Subcutaneous adipose tissue (tissue), 4 donors: Measurements from ENCODE around the gene OR52I2. TPM values are rescaled to one million over a fixed set of nuclear protein-coding genes. Genes with fewer than 3 reads are reported as not detected.

Experiments
- total RNA-seq, 4 donors: library from RNA; depleted of rRNA; stranded (reverse); fragments of >200 nt; gene quantifications; one replicate each; pipeline ENCODE4 v1.1.0, GENCODE V29; 2016
- TF ChIP-seq, protein P1 (sequence below): fragments of 450-650 bp; IDR thresholded peaks from one replicate; pipeline ENCODE4 v1.5.1; 2016; ENCODE audit warnings: low read depth, mild to moderate bottlenecking, control low read depth, antibody characterized with exemption, moderate library complexity

Gene OR52I2
- total RNA-seq, 4 donors from 2014 or later = not detected

DNA sequence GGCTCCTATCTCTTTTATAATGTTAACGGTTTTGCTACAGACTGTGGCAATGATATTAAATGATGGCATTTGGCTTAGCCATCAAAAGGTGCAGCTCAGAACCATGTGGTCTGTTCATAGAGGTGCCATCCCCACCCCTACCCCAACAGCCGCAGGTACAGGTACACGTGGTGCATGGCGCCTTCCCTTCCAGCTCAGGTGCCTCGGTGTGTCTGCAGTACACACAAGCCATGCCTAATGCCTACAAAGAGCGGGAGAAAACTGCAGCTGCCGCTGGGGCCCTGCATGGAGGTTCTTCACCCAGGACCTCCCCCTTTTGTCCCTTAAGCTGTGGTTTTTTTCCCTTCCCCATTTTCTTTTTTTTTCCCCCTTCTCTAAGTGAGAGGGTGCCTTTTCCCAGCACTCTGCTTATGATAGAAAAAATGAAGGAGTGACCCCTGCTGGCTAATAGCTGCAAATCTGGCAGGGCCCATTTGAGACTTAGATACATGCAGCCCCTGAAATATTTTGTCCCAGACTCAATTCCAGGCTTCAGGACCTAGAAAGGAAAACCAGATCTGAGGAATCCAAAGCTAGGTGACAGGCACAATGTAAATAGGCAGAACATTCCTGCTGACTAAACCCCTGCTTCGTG lies 30.1 kb upstream of the OR52I2 start:
- TF ChIP-seq, protein P1, sequence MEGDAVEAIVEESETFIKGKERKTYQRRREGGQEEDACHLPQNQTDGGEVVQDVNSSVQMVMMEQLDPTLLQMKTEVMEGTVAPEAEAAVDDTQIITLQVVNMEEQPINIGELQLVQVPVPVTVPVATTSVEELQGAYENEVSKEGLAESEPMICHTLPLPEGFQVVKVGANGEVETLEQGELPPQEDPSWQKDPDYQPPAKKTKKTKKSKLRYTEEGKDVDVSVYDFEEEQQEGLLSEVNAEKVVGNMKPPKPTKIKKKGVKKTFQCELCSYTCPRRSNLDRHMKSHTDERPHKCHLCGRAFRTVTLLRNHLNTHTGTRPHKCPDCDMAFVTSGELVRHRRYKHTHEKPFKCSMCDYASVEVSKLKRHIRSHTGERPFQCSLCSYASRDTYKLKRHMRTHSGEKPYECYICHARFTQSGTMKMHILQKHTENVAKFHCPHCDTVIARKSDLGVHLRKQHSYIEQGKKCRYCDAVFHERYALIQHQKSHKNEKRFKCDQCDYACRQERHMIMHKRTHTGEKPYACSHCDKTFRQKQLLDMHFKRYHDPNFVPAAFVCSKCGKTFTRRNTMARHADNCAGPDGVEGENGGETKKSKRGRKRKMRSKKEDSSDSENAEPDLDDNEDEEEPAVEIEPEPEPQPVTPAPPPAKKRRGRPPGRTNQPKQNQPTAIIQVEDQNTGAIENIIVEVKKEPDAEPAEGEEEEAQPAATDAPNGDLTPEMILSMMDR = no peak

DNA sequence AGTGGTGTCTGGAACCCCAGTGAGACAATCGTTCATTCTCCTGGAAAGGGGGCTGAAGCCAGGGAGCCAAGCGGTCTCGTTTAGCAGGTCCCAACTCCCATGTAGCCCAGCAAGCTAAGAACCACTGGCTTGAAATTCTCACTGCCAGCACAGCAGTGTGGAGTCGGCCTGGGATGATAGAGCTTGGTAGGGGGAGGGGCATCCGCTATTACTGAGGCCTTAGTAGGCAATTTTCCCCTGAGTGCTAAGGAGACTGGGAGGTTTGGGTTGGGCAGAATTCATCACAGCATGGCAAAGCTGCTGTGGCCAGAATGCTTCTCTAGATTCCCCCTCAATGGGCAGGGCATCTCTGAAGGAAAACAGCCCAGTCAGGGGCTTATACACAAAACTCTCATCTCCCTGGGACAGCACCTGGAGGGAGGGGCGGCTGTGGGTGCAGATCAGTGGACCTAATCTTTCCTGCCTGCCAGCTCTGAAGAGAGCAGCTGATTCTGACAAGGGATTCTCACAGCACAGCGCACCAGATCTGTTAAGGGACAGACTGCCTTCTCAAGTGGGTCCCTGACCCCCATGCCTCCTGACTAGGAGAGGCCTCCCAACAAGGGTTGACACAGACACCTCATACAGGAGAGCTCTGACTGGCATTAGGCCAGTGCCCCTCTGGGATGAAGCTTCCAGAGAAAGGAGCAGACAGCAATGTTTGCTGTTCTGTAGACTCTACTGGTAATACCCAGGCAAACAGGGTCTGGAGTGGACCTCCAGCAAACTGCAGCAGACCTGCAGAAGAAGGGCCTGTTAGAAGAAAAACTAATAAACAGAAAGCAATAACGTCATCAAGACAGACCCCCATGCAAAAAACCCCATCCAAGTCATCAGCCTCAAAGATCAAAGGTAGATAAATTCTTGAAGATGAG lies 21.8 kb upstream of the OR52I2 start:
- TF ChIP-seq, protein P1 = no peak

DNA sequence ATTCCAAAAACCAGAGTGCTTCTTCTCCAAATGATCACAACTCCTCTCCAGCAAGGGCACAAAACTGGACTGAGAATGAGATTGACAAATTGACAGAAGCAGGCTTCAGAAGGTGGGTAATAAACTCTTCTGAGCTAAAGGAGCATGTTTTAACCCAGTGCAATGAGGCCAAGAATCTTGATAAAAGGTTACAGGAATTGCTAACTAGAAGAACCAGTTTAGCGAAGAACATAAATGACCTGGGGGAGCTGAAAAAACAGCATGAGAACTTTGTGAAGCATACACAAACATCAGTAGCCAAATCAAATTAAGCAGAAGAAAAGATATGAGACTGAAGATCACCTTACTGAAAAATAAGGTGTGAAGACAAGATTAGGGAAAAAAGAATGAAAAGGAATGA lies 21.1 kb upstream of the OR52I2 start:
- TF ChIP-seq, protein P1 = no peak

DNA sequence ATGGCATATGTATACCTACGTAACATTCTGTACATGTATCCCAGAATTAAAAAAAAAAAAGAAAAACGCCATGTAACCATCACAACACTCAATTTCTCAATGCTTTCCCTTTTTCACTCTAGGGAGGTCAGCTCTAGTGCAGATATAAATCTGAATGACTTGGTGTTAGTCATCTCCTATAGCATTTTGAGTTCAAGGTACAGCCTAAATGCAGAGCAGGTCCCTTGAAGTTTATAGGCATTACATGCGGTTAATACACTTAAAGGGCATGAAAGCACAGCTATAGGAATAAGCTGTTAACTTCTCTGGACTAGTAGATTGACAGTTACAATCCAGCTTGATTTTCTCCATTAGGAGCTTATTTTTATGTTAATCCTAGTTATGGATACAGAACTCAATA lies 16.2 kb upstream of the OR52I2 start:
- TF ChIP-seq, protein P1 = no peak

DNA sequence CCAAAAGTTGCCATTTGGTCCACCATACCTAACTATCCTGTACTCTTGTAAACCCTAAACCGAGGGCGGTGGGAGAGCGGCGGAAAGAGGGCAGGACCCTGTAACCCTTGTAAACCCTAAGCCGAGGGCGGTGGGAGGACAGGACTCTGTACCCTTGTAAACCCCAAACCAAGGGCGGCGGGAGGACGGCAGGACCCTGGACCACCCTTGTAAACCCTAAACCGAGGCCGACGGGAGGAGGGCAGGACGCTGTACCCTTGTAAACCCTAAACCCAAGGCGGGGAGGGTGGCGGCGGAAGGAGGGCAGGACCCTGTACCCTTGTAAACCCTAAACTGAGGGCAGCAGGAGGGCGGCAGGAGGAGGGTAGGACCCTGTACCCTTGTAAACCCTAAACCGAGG lies 12.5 kb upstream of the OR52I2 start:
- TF ChIP-seq, protein P1 = no peak

DNA sequence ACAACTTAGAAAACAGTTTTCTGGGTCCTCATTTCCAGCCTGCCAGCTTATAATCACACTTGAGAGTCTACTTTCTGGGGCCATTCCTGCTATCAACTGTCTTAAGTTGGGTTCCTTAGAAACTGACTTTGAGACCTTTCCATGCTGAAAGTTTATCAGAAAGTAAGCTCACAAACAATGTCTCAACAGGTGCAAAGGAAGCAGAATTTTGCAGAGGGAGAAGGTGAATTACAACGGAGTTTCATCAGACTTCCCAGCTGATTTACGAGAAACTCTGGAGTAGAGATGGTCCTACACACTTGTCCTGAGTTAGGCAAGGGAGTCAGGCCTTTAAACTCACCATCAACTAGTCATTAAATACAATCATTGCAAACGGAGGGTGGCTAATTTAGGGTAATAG lies 4.7 kb upstream of the OR52I2 start:
- TF ChIP-seq, protein P1 = no peak

DNA sequence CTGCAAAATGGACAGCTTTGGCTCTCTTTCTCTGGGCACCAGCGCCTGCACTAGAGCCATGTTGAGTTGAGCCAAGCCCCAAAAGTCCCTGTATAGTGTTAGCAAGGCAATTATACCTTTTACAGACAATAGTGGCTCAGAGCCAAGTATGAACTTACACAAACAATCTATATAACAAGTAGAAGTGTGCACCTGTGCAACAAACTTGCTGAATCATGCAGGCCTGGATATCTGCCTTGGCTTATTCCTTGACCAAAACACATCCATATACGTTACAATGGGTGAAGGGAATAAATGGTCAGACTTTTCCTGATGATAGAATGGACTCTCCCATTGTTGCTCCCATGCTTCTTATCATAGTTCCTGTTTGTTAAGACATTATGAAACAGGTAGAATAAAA lies 3.8 kb upstream of the OR52I2 start:
- TF ChIP-seq, protein P1 = no peak
